ENCODE results near the gene PCBP3. TPM values are rescaled to one million over a fixed set of nuclear protein-coding genes. Genes with fewer than 3 reads are reported as not detected.
"Not testable (repeated sequence)": the region's sequence is repeated elsewhere in the genome, so short reads cannot be mapped to it uniquely, and the experiment has no call there.

Gene PCBP3
- total RNA-seq, 1 experiment from 2014 or later: 10.9 TPM

DNA sequence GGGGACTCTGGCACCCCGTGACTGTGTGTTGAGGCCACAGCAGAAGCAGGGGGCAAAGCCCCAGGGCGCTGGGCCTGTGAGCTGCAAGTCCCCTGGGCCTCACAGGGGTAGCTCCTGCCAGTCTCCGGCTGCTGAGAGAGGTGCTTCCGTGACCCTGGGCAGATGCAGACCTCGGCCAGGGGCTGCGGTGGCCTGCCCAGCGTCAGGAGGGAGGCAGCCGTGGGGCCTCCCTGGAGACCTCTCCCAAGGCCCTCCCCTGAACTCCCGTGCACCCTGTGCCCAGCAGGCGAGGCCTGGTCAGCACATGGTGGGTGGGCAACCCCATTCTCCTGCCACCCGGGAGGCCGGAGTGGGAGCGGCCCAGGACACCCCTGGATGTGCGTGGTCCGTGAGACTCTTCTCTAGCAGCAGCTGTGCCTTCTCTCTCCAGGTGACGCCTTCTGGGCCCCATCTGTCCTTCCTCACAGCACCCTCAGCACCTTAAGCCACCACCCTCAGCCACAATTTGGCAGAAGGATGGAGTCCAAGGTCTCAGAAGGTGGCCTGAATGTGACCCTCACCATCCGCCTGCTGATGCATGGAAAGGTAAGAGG is 252.3 kb downstream of the PCBP3 start:
- Mint-ChIP-seq H3K36me3 (ENCODE audit: insufficient read depth in 1 of 3, low read depth in 3 of 3) (no peaks in the 10 kb centered on the region), H3K4me3 (no peak overlapping the region), H3K4me1 (0 out of 4 replicates have a peak, but pooled peaks cover 3 to 4% of the 10 kb centered on the region in 2 experiments), H3K27ac (no peak overlapping the region), H3K27me3 (ENCODE audit: low read depth) (peaks cover 5% of the 10 kb centered on the region), H3K9me3 (no peaks in the 10 kb centered on the region)
- no peaks in the 10 kb centered on the region for H3K4me1 ChIP-seq (ENCODE audit: insufficient read depth, low read length)
- no peak overlapping the region for H2BK15ac ChIP-seq (ENCODE audit: low read depth, low read length)
- no peaks in the 10 kb centered on the region for H3K79me1 ChIP-seq (ENCODE audit: insufficient read depth, low read depth, low read length, poor library complexity, severe bottlenecking)
- no peak overlapping the region for H4K8ac ChIP-seq (replicated peaks; ENCODE audit: insufficient read length, low read depth, low read length)
- no peak overlapping the region; the same call in 1 of the 2 replicates for H3K14ac ChIP-seq (ENCODE audit: insufficient read depth, low read length)
- H2BK5ac ChIP-seq (ENCODE audit: insufficient read length, low read length): no peak overlapping the region
- no peak for DNase-seq
- no peaks in the 10 kb centered on the region for H3K23me2 ChIP-seq (ENCODE audit: insufficient read length, low read depth, low read length, poor library complexity, severe bottlenecking)
- no peak overlapping the region for H3K9ac ChIP-seq (ENCODE audit: extremely low read depth, insufficient read length, low read length)
- H3K27me3 ChIP-seq (ENCODE audit: insufficient read depth, low read length): no peaks in the 10 kb centered on the region
- H3K56ac ChIP-seq (ENCODE audit: insufficient read length, low read depth, low read length): no peak overlapping the region
- H3K79me2 ChIP-seq (ENCODE audit: insufficient read depth, low read length): no peaks in the 10 kb centered on the region
- H3K4ac ChIP-seq (ENCODE audit: low read depth, low read length): no peak overlapping the region
- H2AFZ ChIP-seq (ENCODE audit: low read length): no peak overlapping the region
- H3K4me2 ChIP-seq (ENCODE audit: insufficient read depth, insufficient read length, low read length): no peak overlapping the region
- no peak overlapping the region for H4K91ac ChIP-seq (ENCODE audit: insufficient read length, low read depth, low read length)
- TF ChIP-seq, protein P1, sequence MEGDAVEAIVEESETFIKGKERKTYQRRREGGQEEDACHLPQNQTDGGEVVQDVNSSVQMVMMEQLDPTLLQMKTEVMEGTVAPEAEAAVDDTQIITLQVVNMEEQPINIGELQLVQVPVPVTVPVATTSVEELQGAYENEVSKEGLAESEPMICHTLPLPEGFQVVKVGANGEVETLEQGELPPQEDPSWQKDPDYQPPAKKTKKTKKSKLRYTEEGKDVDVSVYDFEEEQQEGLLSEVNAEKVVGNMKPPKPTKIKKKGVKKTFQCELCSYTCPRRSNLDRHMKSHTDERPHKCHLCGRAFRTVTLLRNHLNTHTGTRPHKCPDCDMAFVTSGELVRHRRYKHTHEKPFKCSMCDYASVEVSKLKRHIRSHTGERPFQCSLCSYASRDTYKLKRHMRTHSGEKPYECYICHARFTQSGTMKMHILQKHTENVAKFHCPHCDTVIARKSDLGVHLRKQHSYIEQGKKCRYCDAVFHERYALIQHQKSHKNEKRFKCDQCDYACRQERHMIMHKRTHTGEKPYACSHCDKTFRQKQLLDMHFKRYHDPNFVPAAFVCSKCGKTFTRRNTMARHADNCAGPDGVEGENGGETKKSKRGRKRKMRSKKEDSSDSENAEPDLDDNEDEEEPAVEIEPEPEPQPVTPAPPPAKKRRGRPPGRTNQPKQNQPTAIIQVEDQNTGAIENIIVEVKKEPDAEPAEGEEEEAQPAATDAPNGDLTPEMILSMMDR (conservative IDR thresholded peaks at IDR 0.05): no peak
- no peak overlapping the region for H3T11ph ChIP-seq (ENCODE audit: low read length)
- H3K9me3 ChIP-seq (ENCODE audit: control insufficient read depth, low read depth, low read length): no peaks in the 10 kb centered on the region
- no peak overlapping the region for H4K5ac ChIP-seq (ENCODE audit: insufficient read length, low read depth, low read length)
- no CpG with 5 or more reads among the region's 17 CpGs for WGBS (ENCODE audit: extremely low coverage, insufficient read length, low lambda C conversion rate)
- no peak overlapping the region for H2BK12ac ChIP-seq (ENCODE audit: insufficient read length, low read depth, low read length)
- H4K20me1 ChIP-seq (ENCODE audit: control insufficient read depth, insufficient read depth, insufficient read length): no peaks in the 10 kb centered on the region
- no peak overlapping the region for H2BK20ac ChIP-seq (ENCODE audit: low read depth, low read length, poor library complexity, severe bottlenecking)
- no peak overlapping the region for H3K18ac ChIP-seq (ENCODE audit: insufficient read length, low read depth, low read length)
- H2AK5ac ChIP-seq (ENCODE audit: insufficient read length, low read length): no peak overlapping the region
- H3K23ac ChIP-seq (ENCODE audit: insufficient read length, low read depth, low read length): no peak overlapping the region
- H3K27ac ChIP-seq (ENCODE audit: insufficient read length, low read depth, low read length): no peak overlapping the region
- no peak overlapping the region for H2BK120ac ChIP-seq (ENCODE audit: low read depth, low read length, poor library complexity, severe bottlenecking)

GRCh38 chr21:45896431-45896830 is 252.9 kb downstream of the PCBP3 start:
- not testable (repeated sequence) for H3K4me1 ChIP-seq (ENCODE audit: insufficient read depth, low read length); H3K79me1 ChIP-seq (ENCODE audit: insufficient read depth, low read depth, low read length, poor library complexity, severe bottlenecking); H3K56ac ChIP-seq (ENCODE audit: insufficient read length, low read depth, low read length); H3K27me3 Mint-ChIP-seq (ENCODE audit: low read depth); H2BK20ac ChIP-seq (ENCODE audit: low read depth, low read length, poor library complexity, severe bottlenecking); H3K27ac Mint-ChIP-seq; H4K5ac ChIP-seq (ENCODE audit: insufficient read length, low read depth, low read length); H3K9me3 Mint-ChIP-seq; H3K23me2 ChIP-seq (ENCODE audit: insufficient read length, low read depth, low read length, poor library complexity, severe bottlenecking); H3K4ac ChIP-seq (ENCODE audit: low read depth, low read length); H3K79me2 ChIP-seq (ENCODE audit: insufficient read depth, low read length); H3K4me3 Mint-ChIP-seq; H2BK15ac ChIP-seq (ENCODE audit: low read depth, low read length); H2BK120ac ChIP-seq (ENCODE audit: low read depth, low read length, poor library complexity, severe bottlenecking); H3K23ac ChIP-seq (ENCODE audit: insufficient read length, low read depth, low read length); DNase-seq; H4K8ac ChIP-seq (replicated peaks; ENCODE audit: insufficient read length, low read depth, low read length); H2BK5ac ChIP-seq (ENCODE audit: insufficient read length, low read length); H3K4me1 Mint-ChIP-seq; H4K20me1 ChIP-seq (ENCODE audit: control insufficient read depth, insufficient read depth, insufficient read length); H3T11ph ChIP-seq (ENCODE audit: low read length); H3K18ac ChIP-seq (ENCODE audit: insufficient read length, low read depth, low read length); H2BK12ac ChIP-seq (ENCODE audit: insufficient read length, low read depth, low read length); H3K27me3 ChIP-seq (ENCODE audit: insufficient read depth, low read length); H4K91ac ChIP-seq (ENCODE audit: insufficient read length, low read depth, low read length); H3K9ac ChIP-seq (ENCODE audit: extremely low read depth, insufficient read length, low read length); H2AFZ ChIP-seq (ENCODE audit: low read length); H3K4me2 ChIP-seq (ENCODE audit: insufficient read depth, insufficient read length, low read length); H3K14ac ChIP-seq (ENCODE audit: insufficient read depth, low read length); H3K27ac ChIP-seq (ENCODE audit: insufficient read length, low read depth, low read length); H3K36me3 Mint-ChIP-seq (ENCODE audit: insufficient read depth in 1 of 3, low read depth in 3 of 3); H3K9me3 ChIP-seq (ENCODE audit: control insufficient read depth, low read depth, low read length); H2AK5ac ChIP-seq (ENCODE audit: insufficient read length, low read length)
- WGBS (ENCODE audit: extremely low coverage, insufficient read length, low lambda C conversion rate): no CpG with 5 or more reads among the region's 18 CpGs
